Fibroblast of skin of left biceps (primary cell): ENCODE measurements around the gene GMPPB.
"Not testable (repeated sequence)": the region's sequence is repeated elsewhere in the genome, so short reads cannot be mapped to it uniquely, and the experiment has no call there.

Experiments used
- DNase-seq, 2 experiments: peaks; one replicate each; pipeline ENCODE4 v3.0.0-alpha.2; 2013; ENCODE audit warnings: low read depth in 2 of 2

GMPPB gene

GRCh38 chr3:49714728-49715550 is 8.8 kb downstream of the GMPPB start:
- no peak for DNase-seq

GRCh38 chr3:49713336-49714105 is 10.2 kb downstream of the GMPPB start:
- DNase-seq, result no peak

GRCh38 chr3:49712631-49713317 is 11.0 kb downstream of the GMPPB start:
- DNase-seq, result no peak

- no peak for DNase-seq
These were observed 11.6 kb downstream of the GMPPB start for GRCh38 chr3:49712166-49712565.

GRCh38 chr3:49711489-49711888 is 12.3 kb downstream of the GMPPB start:
- DNase-seq, result no peak

- no peak for DNase-seq
These were observed 13.9 kb downstream of the GMPPB start for GRCh38 chr3:49709852-49710251.

- no peak for DNase-seq
These were observed 16.7 kb downstream of the GMPPB start for GRCh38 chr3:49707113-49707480.

GRCh38 chr3:49706456-49707112 is 17.2 kb downstream of the GMPPB start:
- no peak for DNase-seq

- no peak for DNase-seq
These were observed 18.3 kb downstream of the GMPPB start for GRCh38 chr3:49705390-49705960.

GRCh38 chr3:49704629-49705028 is 19.1 kb downstream of the GMPPB start:
- no peak for DNase-seq

- DNase-seq, result no peak
These were observed 19.8 kb downstream of the GMPPB start for GRCh38 chr3:49703956-49704355.

GRCh38 chr3:49703443-49703927 is 20.3 kb downstream of the GMPPB start:
- no peak for DNase-seq

GRCh38 chr3:49702672-49703071 is 21.1 kb downstream of the GMPPB start:
- DNase-seq, result no peak

- no peak for DNase-seq
These were observed 22.2 kb downstream of the GMPPB start for GRCh38 chr3:49701388-49702077.

- no peak for DNase-seq
These were observed 23.2 kb downstream of the GMPPB start for GRCh38 chr3:49700453-49701128.

- no peak for DNase-seq
These were observed 23.7 kb downstream of the GMPPB start for GRCh38 chr3:49700014-49700413.

GRCh38 chr3:49699281-49699979 is 24.3 kb downstream of the GMPPB start:
- DNase-seq, result no peak

- not testable (repeated sequence) for DNase-seq
These were observed 28.3 kb downstream of the GMPPB start for GRCh38 chr3:49695350-49696015.
